Psoas muscle (tissue), 8 donors: ENCODE measurements around the gene NEK7. TPM values are rescaled to one million over a fixed set of nuclear protein-coding genes. Genes with fewer than 3 reads are reported as not detected.

ENCODE experiments used
- ATAC-seq, 4 donors: fragments of 200-7000 bp; cut with Tn5 transposase; one replicate each; pipeline ENCODE4 v1.9.1; 2020; ENCODE audit warnings: moderate library complexity in 3 of 4, mild to moderate bottlenecking in 2 of 4
- DNase-seq, 2 donors: peaks; one replicate each; pipeline ENCODE4 v3.0.0-alpha.2; 2020
- H3K27ac ChIP-seq: fragments of 200-600 bp; one replicate; pipeline ENCODE4 v1.8.0; 2022
- H3K27me3 ChIP-seq, 3 donors: fragments of 200-600 bp in 1 of 3; one replicate each; pipeline versions ENCODE4 v1.6.1 to v1.8.0; 2013 to 2022; ENCODE audit warnings: low read length in 2 of 3, mild to moderate bottlenecking in 2 of 3, moderate library complexity in 1 of 3; ENCODE audit not compliant: insufficient read depth in 3 of 3
- H3K36me3 ChIP-seq, 2 donors: fragments of 200-600 bp in 1 of 2; one replicate each; pipeline versions ENCODE4 v1.6.1 to v1.8.0; 2013 to 2022; ENCODE audit warnings: low read depth in 1 of 2, mild to moderate bottlenecking in 1 of 2, moderate library complexity in 1 of 2; ENCODE audit not compliant: insufficient read depth in 1 of 2
- H3K4me1 ChIP-seq: fragments of 200-600 bp; one replicate; pipeline ENCODE4 v1.8.0; 2022
- H3K4me3 ChIP-seq: fragments of 200-600 bp; one replicate; pipeline ENCODE4 v1.8.0; 2022; ENCODE audit warnings: mild to moderate bottlenecking
- H3K9me3 ChIP-seq: fragments of 200-600 bp; one replicate; pipeline ENCODE4 v1.8.0; 2022
- WGBS, 3 donors: extraction: QIAGEN DNeasy Blood & Tissue Kit; methylation state at CpG; one replicate each; pipeline versions ENCODE4 v1.1.6 to v1.1.7; 2013; 5-methylcytosine and 5-hydroxymethylcytosine counted together
- intact Hi-C, 2 donors: fragments of 100-400 bp; cut with DNase I; formaldehyde crosslinking; loops; one replicate each; pipeline versions ENCODE4 v1.11.0 to v1.14.2; 2022
- polyA plus RNA-seq, 3 donors: library from polyadenylated mRNA; stranded (reverse); fragments of 200-250 nt; gene quantifications; one replicate each; pipeline ENCODE4 v1.2.3, GENCODE V29; 2013
- total RNA-seq, 4 donors: library from RNA; stranded (reverse); fragmentation: NEBNext Ultra II Directional in 2 of 4; extraction: Animal tissue kit (Norgen Biotek cat#: 25700) in 2 of 4; gene quantifications; one replicate each; pipeline versions ENCODE4 v1.2.1 to v1.2.4, GENCODE V29; 2021 to 2023
- TF ChIP-seq, protein P1 (sequence below): fragments of 200-600 bp; IDR thresholded peaks from one replicate; pipeline ENCODE4 v1.8.0; 2022; ENCODE audit warnings: antibody characterized with exemption
- donor health status: healthy with polysubstance abuse.
- donor health status: DM: no; HTN: no; CAD: no; lungs with moderate emphysema.
- donor health status: Bipolar disorder and iron deficiency.
- donor health status: healthy.
- donor health status: DM: yes; HTN: yes; CAD: no.
- donor health status: DM: no; HTN: no; CAD: no.
- donor health status: DM: no; HTN: no; CAD: no.
- donor health status: DM: yes; HTN: yes; CAD: no.

The NEK7 gene
- total and polyA plus RNA-seq, 7 donors: 10.1 to 88.2 (median 61.3) TPM

DNA sequence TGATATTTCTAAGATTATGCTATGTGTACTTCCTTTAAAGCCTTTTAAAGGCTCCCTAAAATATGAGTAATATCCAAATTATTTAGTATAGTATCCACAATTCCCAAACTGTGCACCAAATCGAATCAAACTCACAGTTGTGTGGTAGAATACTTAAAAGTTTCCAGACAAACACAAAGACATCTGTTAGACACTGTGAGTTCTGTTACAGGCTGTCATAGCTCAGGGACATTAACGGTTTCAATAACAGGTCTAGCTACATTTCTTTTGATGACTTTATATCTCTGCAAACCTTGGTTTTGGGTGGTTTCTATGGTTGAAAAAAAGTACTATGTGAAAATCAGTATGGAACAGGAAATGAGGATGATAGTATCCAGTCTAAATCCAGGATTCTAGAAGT, 36.9 kb upstream of the NEK7 start:
- Histone ChIP-seq H3K27ac (no peak overlapping the region), H3K9me3 (no peaks in the 10 kb centered on the region), H3K36me3 (no peaks in the 10 kb centered on the region), H3K27me3 (no peaks in the 10 kb centered on the region), H3K4me1 (peaks cover 8% of the 10 kb centered on the region), H3K4me3 (no peak overlapping the region)
- TF ChIP-seq, protein P1, sequence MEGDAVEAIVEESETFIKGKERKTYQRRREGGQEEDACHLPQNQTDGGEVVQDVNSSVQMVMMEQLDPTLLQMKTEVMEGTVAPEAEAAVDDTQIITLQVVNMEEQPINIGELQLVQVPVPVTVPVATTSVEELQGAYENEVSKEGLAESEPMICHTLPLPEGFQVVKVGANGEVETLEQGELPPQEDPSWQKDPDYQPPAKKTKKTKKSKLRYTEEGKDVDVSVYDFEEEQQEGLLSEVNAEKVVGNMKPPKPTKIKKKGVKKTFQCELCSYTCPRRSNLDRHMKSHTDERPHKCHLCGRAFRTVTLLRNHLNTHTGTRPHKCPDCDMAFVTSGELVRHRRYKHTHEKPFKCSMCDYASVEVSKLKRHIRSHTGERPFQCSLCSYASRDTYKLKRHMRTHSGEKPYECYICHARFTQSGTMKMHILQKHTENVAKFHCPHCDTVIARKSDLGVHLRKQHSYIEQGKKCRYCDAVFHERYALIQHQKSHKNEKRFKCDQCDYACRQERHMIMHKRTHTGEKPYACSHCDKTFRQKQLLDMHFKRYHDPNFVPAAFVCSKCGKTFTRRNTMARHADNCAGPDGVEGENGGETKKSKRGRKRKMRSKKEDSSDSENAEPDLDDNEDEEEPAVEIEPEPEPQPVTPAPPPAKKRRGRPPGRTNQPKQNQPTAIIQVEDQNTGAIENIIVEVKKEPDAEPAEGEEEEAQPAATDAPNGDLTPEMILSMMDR: no peak
- ATAC-seq: no peak
- intact Hi-C loops: no loop called here
- WGBS, 3 donors: 59 to 68% (median 66%) methylated on average over 2 of the region's 2 CpGs
- DNase-seq: no peak

DNA sequence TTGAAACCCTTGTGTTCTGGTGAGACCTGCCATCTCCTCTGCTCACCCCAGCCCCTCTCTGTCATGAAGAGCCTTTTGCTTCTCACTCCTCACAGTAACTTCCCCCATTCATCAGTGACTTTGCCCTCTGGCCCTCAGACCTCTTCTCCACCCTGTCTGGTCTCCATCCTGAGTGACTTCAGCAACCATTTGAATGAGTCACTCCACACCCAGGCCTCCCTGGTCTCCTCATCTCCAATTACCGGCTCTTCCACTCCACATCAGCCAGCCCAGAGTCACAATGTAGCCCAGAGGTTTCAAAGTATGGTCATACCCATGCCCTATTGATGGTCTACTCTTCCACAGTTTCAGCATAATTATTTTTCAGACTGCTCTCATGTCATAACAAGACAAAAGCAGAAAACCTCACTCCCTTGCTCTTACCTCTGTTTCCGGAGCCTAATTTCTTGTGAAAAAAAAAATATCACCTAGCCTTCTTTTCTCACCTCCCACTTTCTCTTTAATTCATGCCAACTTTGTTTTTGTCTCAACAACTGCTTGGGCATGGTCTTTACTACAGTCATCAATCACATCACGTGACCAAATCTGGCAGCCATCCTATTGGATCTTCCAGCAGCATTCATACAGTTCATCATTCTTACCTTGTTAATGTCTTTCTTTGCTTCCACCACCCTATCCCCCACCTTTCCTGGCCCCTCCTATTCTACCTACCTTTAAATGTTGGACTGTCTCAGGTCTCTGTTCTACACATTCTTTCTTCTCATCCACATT, 35.6 kb upstream of the NEK7 start:
- H3K27me3 ChIP-seq: no peaks in the 10 kb centered on the region
- TF ChIP-seq, protein P1: no peak
- H3K27ac ChIP-seq: no peak overlapping the region
- WGBS, 3 donors: 73 to 91% (median 84%) methylated on average over 3 of the region's 3 CpGs
- H3K36me3 ChIP-seq: no peaks in the 10 kb centered on the region
- ATAC-seq (peak in 3 of 4 donors; percentile 63 to 75 (median 68)), DNase-seq (no peak)
- no peaks in the 10 kb centered on the region for H3K9me3 ChIP-seq
- H3K4me3 ChIP-seq: no peak overlapping the region
- H3K4me1 ChIP-seq: peaks cover 8% of the 10 kb centered on the region
- intact Hi-C loops: no loop called here

DNA sequence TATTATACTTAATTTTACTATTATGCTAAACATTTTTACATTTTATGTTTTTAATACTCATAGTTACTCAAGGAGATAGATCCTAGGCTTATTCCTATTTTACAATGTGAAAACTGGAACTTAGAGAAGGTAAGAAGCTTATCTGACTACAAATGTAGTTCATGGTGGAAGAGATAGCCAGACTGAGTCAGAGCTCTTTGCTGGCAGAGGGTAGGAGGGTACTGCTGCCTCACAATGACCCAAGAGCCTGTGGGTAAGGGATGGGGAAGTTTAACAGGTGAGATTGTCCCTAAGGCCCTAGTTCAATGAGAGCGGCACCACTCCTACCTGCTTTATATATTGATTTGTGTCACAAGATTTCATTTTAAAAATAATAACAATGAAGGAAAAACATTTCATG, 34.1 kb upstream of the NEK7 start:
- intact Hi-C loops: no loop called here
- Histone ChIP-seq H3K36me3 (no peaks in the 10 kb centered on the region), H3K27ac (no peak overlapping the region), H3K27me3 (no peaks in the 10 kb centered on the region), H3K4me1 (peaks cover 7% of the 10 kb centered on the region), H3K4me3 (no peak overlapping the region), H3K9me3 (no peaks in the 10 kb centered on the region)
- no peak for ATAC-seq
- TF ChIP-seq, protein P1: no peak
- DNase-seq: no peak
- 93 to 100% (median 100%) methylated on average over 1 of the region's 1 CpG for WGBS, 3 donors

DNA sequence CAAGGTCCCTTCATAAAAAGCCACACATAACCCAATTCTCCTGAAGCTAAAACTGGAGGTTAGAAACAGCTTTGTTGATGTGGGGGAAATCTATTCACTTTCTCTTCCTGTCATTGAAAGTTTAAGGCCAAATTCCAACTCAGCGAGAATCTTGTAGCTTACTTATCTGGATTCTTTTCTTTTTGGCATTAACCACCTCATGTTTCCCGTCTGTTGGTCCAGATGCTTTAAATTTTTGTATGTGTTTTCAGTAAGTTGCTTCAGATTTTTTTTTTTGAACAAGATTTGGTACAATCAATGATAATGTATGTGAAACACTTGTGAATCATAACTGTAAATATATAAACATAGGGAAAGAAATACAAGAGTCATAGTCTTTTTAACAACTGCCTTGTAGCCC, 33.7 kb upstream of the NEK7 start:
- intact Hi-C loops: no loop called here
- Histone ChIP-seq H3K4me1 (peaks cover 4% of the 10 kb centered on the region), H3K36me3 (no peaks in the 10 kb centered on the region), H3K27ac (no peak overlapping the region), H3K9me3 (no peaks in the 10 kb centered on the region), H3K27me3 (no peaks in the 10 kb centered on the region), H3K4me3 (no peak overlapping the region)
- TF ChIP-seq, protein P1: no peak
- ATAC-seq (no peak), DNase-seq (no peak)
- WGBS, 3 donors: 51 to 70% (median 58%) methylated on average over 2 of the region's 2 CpGs

DNA sequence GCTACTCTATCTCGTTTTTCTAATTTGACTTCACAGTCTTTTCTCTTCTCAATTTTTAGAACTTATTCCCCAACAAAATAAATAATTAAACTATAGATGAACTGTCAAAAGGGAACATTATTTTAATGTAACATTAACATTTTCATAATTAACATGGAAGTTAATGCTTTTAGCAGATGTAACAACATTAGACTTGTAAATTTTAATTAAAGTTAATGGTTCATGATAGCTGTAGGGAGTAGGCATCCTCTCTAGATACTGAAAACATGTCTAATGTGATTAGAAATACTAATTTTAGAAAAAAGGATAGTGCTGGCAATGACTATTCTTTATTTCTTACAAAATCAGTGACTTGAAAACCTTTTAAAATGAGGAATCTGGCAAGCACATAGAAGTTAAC, 32.1 kb upstream of the NEK7 start:
- ATAC-seq (no peak), DNase-seq (no peak)
- H3K4me3 ChIP-seq: no peak overlapping the region
- no peaks in the 10 kb centered on the region for H3K27me3 ChIP-seq
- 82 to 93% (median 83%) methylated on average over 1 of the region's 1 CpG for WGBS, 3 donors
- H3K27ac ChIP-seq: no peak overlapping the region
- no peaks in the 10 kb centered on the region for H3K9me3 ChIP-seq
- intact Hi-C loops: no loop called here
- TF ChIP-seq, protein P1: no peak
- H3K4me1 ChIP-seq: no peaks in the 10 kb centered on the region
- no peaks in the 10 kb centered on the region for H3K36me3 ChIP-seq
